Lower leg skin (tissue), 3 donors: ENCODE results near the gene PANK4.
"Not testable (repeated sequence)": the region's sequence is repeated elsewhere in the genome, so short reads cannot be mapped to it uniquely, and the experiment has no call there.

ENCODE experiments used
- CTCF ChIP-seq, 3 donors: fragments of 450-650 bp; IDR thresholded peaks; one replicate each; pipeline ENCODE4 v1.5.1; 2016; ENCODE audit warnings: antibody characterized with exemption in 3 of 3, mild to moderate bottlenecking in 3 of 3, moderate library complexity in 2 of 3
- POLR2A ChIP-seq, 2 donors: fragments of 450-650 bp; IDR thresholded peaks; one replicate each; pipeline ENCODE4 v1.6.1; 2016 to 2017; ENCODE audit warnings: antibody characterized with exemption in 2 of 2, mild to moderate bottlenecking in 1 of 2, moderate library complexity in 1 of 2

- TF ChIP-seq CTCF, POLR2A (IDR thresholded peaks at IDR 0.05): not testable (repeated sequence)
These were observed 41.9 kb upstream of the PANK4 start for GRCh38 chr1:2568187-2568816.
